Epithelial cell of prostate (primary cell): Measurements from ENCODE around the gene NOC4L.
A peak's percentile ranks its signal among the peaks of the same experiment; 100 is the strongest.
"Not testable (repeated sequence)": the region's sequence is repeated elsewhere in the genome, so short reads cannot be mapped to it uniquely, and the experiment has no call there.

Source experiments
- DNase-seq: peaks from one replicate; pipeline ENCODE4 v3.0.0-alpha.2; 2011; ENCODE audit warnings: low read depth, low spot score
- H3K27ac ChIP-seq: fragments of 450-650 bp; 2 replicates; pipeline ENCODE4 v1.5.1; 2017; ENCODE audit warnings: mild to moderate bottlenecking

The NOC4L gene

GRCh38 chr12:132140918-132141841, 3.1 kb upstream of the NOC4L start:
- no peak overlapping the region for H3K27ac ChIP-seq
- no peak for DNase-seq

GRCh38 chr12:132141976-132142678, 2.1 kb upstream of the NOC4L start:
- H3K27ac ChIP-seq = no peak overlapping the region
- DNase-seq = no peak

GRCh38 chr12:132142679-132143335, 1.4 kb upstream of the NOC4L start:
- H3K27ac ChIP-seq = no peak overlapping the region
- no peak for DNase-seq

GRCh38 chr12:132143336-132144071, 753 bp upstream of the NOC4L start:
- DNase-seq = no peak
- H3K27ac ChIP-seq = peak overlapping the region; percentile 37

- peak overlapping the region; percentile 37 for H3K27ac ChIP-seq
- no peak for DNase-seq
Observed at GRCh38 chr12:132144810-132145168, 532 bp downstream of the NOC4L start.

GRCh38 chr12:132145334-132145733, 1.1 kb downstream of the NOC4L start:
- no peak for DNase-seq
- H3K27ac ChIP-seq = no peak overlapping the region

- DNase-seq = no peak
- no peak overlapping the region for H3K27ac ChIP-seq
Observed at GRCh38 chr12:132146098-132146497, 1.8 kb downstream of the NOC4L start.

GRCh38 chr12:132146772-132147422, 2.6 kb downstream of the NOC4L start:
- no peak overlapping the region for H3K27ac ChIP-seq
- no peak for DNase-seq

- no peak for DNase-seq
- H3K27ac ChIP-seq = no peak overlapping the region
Observed at GRCh38 chr12:132147423-132148367, 3.4 kb downstream of the NOC4L start.

GRCh38 chr12:132148368-132149045, 4.2 kb downstream of the NOC4L start:
- H3K27ac ChIP-seq = no peak overlapping the region
- no peak for DNase-seq

- H3K27ac ChIP-seq, DNase-seq: not testable (repeated sequence)
Observed at GRCh38 chr12:132149526-132149925, 5.3 kb downstream of the NOC4L start.

- DNase-seq = no peak
- no peak overlapping the region for H3K27ac ChIP-seq
Observed at GRCh38 chr12:132150780-132151144, 6.5 kb downstream of the NOC4L start.

- no peak for DNase-seq
- no peak overlapping the region for H3K27ac ChIP-seq
Observed at GRCh38 chr12:132151145-132151765, 7.0 kb downstream of the NOC4L start.

GRCh38 chr12:132151766-132152410, 7.6 kb downstream of the NOC4L start:
- no peak for DNase-seq
- no peak overlapping the region for H3K27ac ChIP-seq

GRCh38 chr12:132152411-132152821, 8.2 kb downstream of the NOC4L start:
- no peak for DNase-seq

GRCh38 chr12:132152953-132153352, 8.7 kb downstream of the NOC4L start:
- DNase-seq = no peak
- H3K27ac ChIP-seq = no peak overlapping the region

More at GRCh38 chr12:132152411-132152821, 8.2 kb downstream of the NOC4L start:
- H3K27ac ChIP-seq = no peak overlapping the region
